Left lobe of liver (tissue), 2 donors: Measurements from ENCODE around the gene PRRT2. TPM values are rescaled to one million over a fixed set of nuclear protein-coding genes. Genes with fewer than 3 reads are reported as not detected.
"Not testable (repeated sequence)": the region's sequence is repeated elsewhere in the genome, so short reads cannot be mapped to it uniquely, and the experiment has no call there.

Experiments
- ATAC-seq: fragments of 200-7000 bp; cut with Tn5 transposase; one replicate; pipeline ENCODE4 v1.9.1; 2020; ENCODE audit warnings: mild to moderate bottlenecking, moderate library complexity
- DNase-seq: peaks from one replicate; pipeline ENCODE4 v3.0.0-alpha.2; 2020; ENCODE audit warnings: low spot score
- total RNA-seq: library from RNA; stranded (reverse); gene quantifications from one replicate; pipeline ENCODE4 v1.2.1, GENCODE V29; 2021
- donor health status: DM: no; HTN: no; CAD: no; lungs with moderate emphysema.
- donor health status: DM: no; HTN: yes; CAD: no.

PRRT2 gene
- total RNA-seq, 1 donor from 2014 or later: 0.33 TPM

GRCh38 chr16:29831490-29831889 is 19.5 kb downstream of the PRRT2 start:
- peak; percentile 78 for ATAC-seq
- peak; percentile 64 for DNase-seq

- ATAC-seq, DNase-seq: not testable (repeated sequence)
Observed at GRCh38 chr16:29833219-29833618, 21.2 kb downstream of the PRRT2 start.

- DNase-seq (no peak), ATAC-seq (no peak)
Observed at GRCh38 chr16:29834079-29834478, 22.1 kb downstream of the PRRT2 start.

- ATAC-seq (no peak), DNase-seq (no peak)
Observed at GRCh38 chr16:29835926-29836325, 23.9 kb downstream of the PRRT2 start.

GRCh38 chr16:29836623-29837022 is 24.6 kb downstream of the PRRT2 start:
- ATAC-seq: no peak
- no peak for DNase-seq

GRCh38 chr16:29837841-29838240 is 25.8 kb downstream of the PRRT2 start:
- no peak for ATAC-seq

GRCh38 chr16:29839822-29840221 is 27.8 kb downstream of the PRRT2 start:
- no peak for ATAC-seq

More at GRCh38 chr16:29837841-29838240, 25.8 kb downstream of the PRRT2 start:
- DNase-seq: no peak

GRCh38 chr16:29840240-29840639 is 28.2 kb downstream of the PRRT2 start:
- DNase-seq (no peak), ATAC-seq (no peak)

More at GRCh38 chr16:29839822-29840221, 27.8 kb downstream of the PRRT2 start:
- no peak for DNase-seq

- DNase-seq (no peak), ATAC-seq (no peak)
Observed at GRCh38 chr16:29841631-29842030, 29.6 kb downstream of the PRRT2 start.

- ATAC-seq: no peak
- no peak for DNase-seq
Observed at GRCh38 chr16:29842732-29843346, 30.8 kb downstream of the PRRT2 start.

- ATAC-seq (no peak), DNase-seq (no peak)
Observed at GRCh38 chr16:29843931-29844330, 31.9 kb downstream of the PRRT2 start.

GRCh38 chr16:29844575-29845331 is 32.8 kb downstream of the PRRT2 start:
- no peak for ATAC-seq
- no peak for DNase-seq

GRCh38 chr16:29845656-29846055 is 33.7 kb downstream of the PRRT2 start:
- ATAC-seq (no peak), DNase-seq (no peak)

GRCh38 chr16:29848420-29849297 is 36.7 kb downstream of the PRRT2 start:
- ATAC-seq (peak; percentile 96), DNase-seq (peak; percentile 80)

- ATAC-seq: no peak
- DNase-seq: no peak
Observed at GRCh38 chr16:29849505-29849904, 37.5 kb downstream of the PRRT2 start.

GRCh38 chr16:29850998-29851397 is 39.0 kb downstream of the PRRT2 start:
- no peak for ATAC-seq
- no peak for DNase-seq

GRCh38 chr16:29852654-29853053 is 40.7 kb downstream of the PRRT2 start:
- ATAC-seq (peak; percentile 29), DNase-seq (no peak)

GRCh38 chr16:29854520-29855100 is 42.6 kb downstream of the PRRT2 start:
- DNase-seq: no peak
- no peak for ATAC-seq

GRCh38 chr16:29857133-29857760 is 45.3 kb downstream of the PRRT2 start:
- DNase-seq (no peak), ATAC-seq (no peak)

GRCh38 chr16:29858149-29858849 is 46.3 kb downstream of the PRRT2 start:
- ATAC-seq (peak; percentile 56), DNase-seq (peak; percentile 77)
